ENCODE results near the gene FKBP5. TPM values are rescaled to one million over a fixed set of nuclear protein-coding genes. Genes with fewer than 3 reads are reported as not detected.

The FKBP5 gene
- total and polyA plus RNA-seq, 8 donors: 68.1 to 209 (median 110) TPM

DNA sequence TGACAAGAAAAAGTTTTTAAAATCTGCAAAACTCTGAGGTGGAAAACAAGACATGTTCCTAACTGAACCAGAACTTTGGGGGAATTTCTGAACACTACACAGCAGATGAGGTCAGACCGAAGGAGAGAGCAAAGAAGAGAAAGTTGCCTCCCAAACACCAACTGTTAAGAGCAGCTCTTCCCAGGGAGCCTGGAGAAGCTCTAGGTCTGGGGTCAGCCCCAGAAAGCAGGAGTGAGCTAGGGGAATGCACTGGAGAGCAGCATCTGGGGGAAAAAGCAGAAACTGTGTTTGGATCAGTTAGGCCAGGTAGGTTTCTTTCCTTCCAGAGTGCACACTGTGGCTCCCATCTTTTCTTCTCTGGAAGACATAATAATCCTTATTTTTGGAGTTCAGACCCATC, 41.3 kb downstream of the FKBP5 start:
- H3K27me3 ChIP-seq: no peaks in the 10 kb centered on the region
- no peak for DNase-seq
- peaks cover 7 to 51% (median 30%) of the 10 kb centered on the region in 4 donors for H3K4me1 ChIP-seq
- no peak overlapping the region for H3K4me3 ChIP-seq
- 81 to 94% (median 88%) methylated on average over 1 of the region's 1 CpG for WGBS, 5 donors
- H3K27ac ChIP-seq: no peak overlapping the region
- intact Hi-C loops (cut with DNase I; ENCODE audit: low total_unique reads): no loop called here
- TF ChIP-seq, protein P1, sequence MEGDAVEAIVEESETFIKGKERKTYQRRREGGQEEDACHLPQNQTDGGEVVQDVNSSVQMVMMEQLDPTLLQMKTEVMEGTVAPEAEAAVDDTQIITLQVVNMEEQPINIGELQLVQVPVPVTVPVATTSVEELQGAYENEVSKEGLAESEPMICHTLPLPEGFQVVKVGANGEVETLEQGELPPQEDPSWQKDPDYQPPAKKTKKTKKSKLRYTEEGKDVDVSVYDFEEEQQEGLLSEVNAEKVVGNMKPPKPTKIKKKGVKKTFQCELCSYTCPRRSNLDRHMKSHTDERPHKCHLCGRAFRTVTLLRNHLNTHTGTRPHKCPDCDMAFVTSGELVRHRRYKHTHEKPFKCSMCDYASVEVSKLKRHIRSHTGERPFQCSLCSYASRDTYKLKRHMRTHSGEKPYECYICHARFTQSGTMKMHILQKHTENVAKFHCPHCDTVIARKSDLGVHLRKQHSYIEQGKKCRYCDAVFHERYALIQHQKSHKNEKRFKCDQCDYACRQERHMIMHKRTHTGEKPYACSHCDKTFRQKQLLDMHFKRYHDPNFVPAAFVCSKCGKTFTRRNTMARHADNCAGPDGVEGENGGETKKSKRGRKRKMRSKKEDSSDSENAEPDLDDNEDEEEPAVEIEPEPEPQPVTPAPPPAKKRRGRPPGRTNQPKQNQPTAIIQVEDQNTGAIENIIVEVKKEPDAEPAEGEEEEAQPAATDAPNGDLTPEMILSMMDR (IDR thresholded peaks at IDR 0.05): no peak
- TF ChIP-seq EP300 (IDR thresholded peaks at IDR 0.05) (no peak), POLR2AphosphoS5 (IDR thresholded peaks at IDR 0.05) (no peak), POLR2A (IDR thresholded peaks at IDR 0.05) (no peak)
- peaks cover 17 to 69% (median 63%) of the 10 kb centered on the region in 4 donors for H3K36me3 ChIP-seq
- no peaks in the 10 kb centered on the region for H3K9me3 ChIP-seq

DNA sequence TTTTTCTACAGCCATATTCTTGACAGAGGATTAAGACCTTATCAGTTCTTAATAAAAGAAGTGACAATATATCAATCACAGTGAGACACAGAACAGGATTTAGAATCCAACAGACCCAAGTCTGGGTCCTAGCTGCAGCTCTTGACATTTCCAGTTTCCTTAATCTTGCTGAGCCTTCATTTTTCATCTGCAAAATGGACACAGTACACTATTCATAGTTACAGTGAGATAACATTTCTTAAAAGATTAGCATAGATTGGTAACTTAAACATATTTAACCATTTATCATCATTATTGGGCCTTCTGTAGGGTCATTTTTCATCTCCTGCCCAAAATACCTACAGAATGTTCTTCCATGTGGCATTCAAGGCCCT, 45.6 kb downstream of the FKBP5 start:
- H3K4me1 ChIP-seq: peaks cover 8 to 60% (median 26%) of the 10 kb centered on the region in 4 donors
- H3K4me3 ChIP-seq: no peak overlapping the region
- TF ChIP-seq, protein P1 (IDR thresholded peaks at IDR 0.05): no peak
- TF ChIP-seq EP300 (IDR thresholded peaks at IDR 0.05) (no peak), POLR2A (IDR thresholded peaks at IDR 0.05) (no peak), POLR2AphosphoS5 (IDR thresholded peaks at IDR 0.05) (no peak)
- no peaks in the 10 kb centered on the region for H3K27me3 ChIP-seq
- intact Hi-C loops (cut with DNase I; ENCODE audit: low total_unique reads): no loop called here
- H3K27ac ChIP-seq: no peak overlapping the region
- peaks cover 56 to 91% (median 87%) of the 10 kb centered on the region in 4 donors for H3K36me3 ChIP-seq
- H3K9me3 ChIP-seq: no peaks in the 10 kb centered on the region
- no peak for DNase-seq

DNA sequence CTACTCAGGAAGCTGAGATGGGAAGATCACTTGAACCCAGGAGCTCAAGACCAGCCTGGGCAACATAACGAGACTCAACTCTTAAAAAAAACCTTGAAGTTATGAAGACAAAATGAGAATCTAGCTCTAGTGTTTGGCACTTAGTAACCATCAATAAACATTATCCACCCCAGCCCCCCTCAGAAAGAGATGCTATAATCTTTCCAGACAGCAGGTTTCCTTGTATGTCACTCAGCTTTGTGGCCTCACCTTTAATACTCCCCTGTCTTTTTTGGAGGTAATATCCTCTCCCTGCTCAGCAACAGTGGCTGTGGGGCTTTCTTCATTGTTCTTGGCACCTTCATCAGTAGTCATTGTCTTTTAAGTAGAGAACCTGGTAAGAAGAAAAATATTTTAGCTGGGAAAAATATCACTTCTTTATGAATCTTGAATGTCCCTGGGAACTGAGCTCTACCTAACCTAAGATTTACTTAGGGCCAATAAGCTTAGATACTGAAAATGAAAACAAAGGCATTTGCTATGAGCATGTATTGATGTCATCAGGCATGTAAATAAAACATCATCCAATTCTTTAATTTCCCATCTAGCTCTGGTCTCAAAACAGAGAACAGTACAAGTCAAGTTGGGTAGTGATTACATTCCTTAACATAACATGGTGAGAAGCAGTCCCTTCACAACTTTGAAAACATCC, 46.1 kb downstream of the FKBP5 start:
- 90 to 100% (median 92%) methylated on average over 1 of the region's 1 CpG for WGBS, 5 donors
- Histone ChIP-seq H3K27ac (no peak overlapping the region), H3K36me3 (peaks cover 61 to 93% (median 89%) of the 10 kb centered on the region in 4 donors), H3K27me3 (no peaks in the 10 kb centered on the region), H3K4me3 (no peak overlapping the region), H3K4me1 (peaks cover 12 to 60% (median 24%) of the 10 kb centered on the region in 4 donors), H3K9me3 (no peaks in the 10 kb centered on the region)
- DNase-seq: no peak
- TF ChIP-seq, protein P1 (IDR thresholded peaks at IDR 0.05): no peak
- TF ChIP-seq POLR2AphosphoS5 (IDR thresholded peaks at IDR 0.05) (no peak), EP300 (IDR thresholded peaks at IDR 0.05) (no peak), POLR2A (IDR thresholded peaks at IDR 0.05) (no peak)
- intact Hi-C loops (cut with DNase I; ENCODE audit: low total_unique reads): no loop called here

DNA sequence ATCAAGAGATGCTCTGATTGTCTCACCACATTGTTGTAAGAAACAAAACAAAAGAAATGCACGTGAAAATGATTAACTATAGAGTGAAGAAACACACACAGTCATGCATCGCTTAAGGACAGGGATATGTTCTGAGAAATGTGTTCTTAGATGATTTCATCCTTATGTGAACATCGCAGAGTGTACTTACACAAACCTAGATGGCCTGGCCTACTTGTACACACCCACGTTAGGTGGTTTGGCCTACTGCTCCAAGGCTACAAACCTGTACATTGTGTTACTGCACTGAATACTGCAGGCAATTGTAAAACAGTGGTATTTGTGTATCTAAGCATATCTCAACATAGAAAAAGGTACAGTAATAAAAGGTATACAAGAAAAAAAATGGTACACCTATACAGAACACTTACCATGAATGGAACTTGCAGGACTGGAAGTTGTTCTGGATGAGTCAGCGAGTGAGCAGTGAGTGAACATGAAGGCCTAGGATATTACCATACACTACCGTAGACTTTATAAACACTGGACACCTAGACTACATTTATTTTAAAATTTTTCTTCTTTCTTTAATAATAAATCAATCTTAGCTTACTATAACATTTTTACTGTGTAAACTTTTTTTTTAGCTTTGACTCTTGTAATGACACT, 48.6 kb downstream of the FKBP5 start:
- intact Hi-C loops (cut with DNase I; ENCODE audit: low total_unique reads): no loop called here
- DNase-seq: no peak
- Histone ChIP-seq H3K4me3 (no peak overlapping the region), H3K27me3 (no peaks in the 10 kb centered on the region), H3K4me1 (peaks cover 12 to 43% (median 15%) of the 10 kb centered on the region in 4 donors), H3K27ac (no peak overlapping the region), H3K36me3 (peaks cover 74 to 99% (median 93%) of the 10 kb centered on the region in 4 donors), H3K9me3 (no peaks in the 10 kb centered on the region)
- 82 to 91% (median 85%) methylated on average over 6 of the region's 6 CpGs for WGBS, 5 donors
- no peak for TF ChIP-seq POLR2A (IDR thresholded peaks at IDR 0.05)
- TF ChIP-seq EP300 (IDR thresholded peaks at IDR 0.05): no peak
- TF ChIP-seq POLR2AphosphoS5 (IDR thresholded peaks at IDR 0.05): no peak

All from stomach (tissue), 9 donors.